ENCODE data around the gene MIB1.
"Not testable (repeated sequence)": the region's sequence is repeated elsewhere in the genome, so short reads cannot be mapped to it uniquely, and the experiment has no call there.

MIB1 gene

GRCh38 chr18:21743166-21743832 lies 2.7 kb downstream of the MIB1 start:
- no peak for DNase-seq (ENCODE audit: low spot score)

DNA sequence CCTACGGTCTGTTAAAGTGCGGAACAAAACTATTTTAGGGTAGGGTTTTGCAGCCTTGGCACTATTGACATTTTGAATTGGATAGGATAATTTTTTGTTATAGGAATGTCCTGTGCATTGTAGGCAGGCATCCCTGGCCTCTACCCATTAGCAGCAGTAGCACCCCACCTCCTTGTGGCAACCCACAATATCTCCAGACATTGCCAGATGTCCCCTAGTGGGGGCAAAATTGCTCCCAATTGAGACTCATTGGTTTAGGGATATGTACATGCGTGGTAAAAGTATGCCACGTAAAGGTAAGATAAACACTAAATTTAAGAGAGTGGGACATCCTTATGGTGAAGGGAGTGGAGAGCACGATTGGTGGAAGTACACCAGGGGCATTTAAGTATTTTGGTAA lies 4.6 kb downstream of the MIB1 start:
- DNase-seq (ENCODE audit: low spot score): no peak

GRCh38 chr18:21747268-21747667 lies 6.7 kb downstream of the MIB1 start:
- no peak for DNase-seq (ENCODE audit: low spot score)

GRCh38 chr18:21747764-21748693 lies 7.4 kb downstream of the MIB1 start:
- no peak for DNase-seq (ENCODE audit: low spot score)

GRCh38 chr18:21757833-21758232 lies 17.2 kb downstream of the MIB1 start:
- DNase-seq (ENCODE audit: low spot score): no peak

GRCh38 chr18:21759836-21760235 lies 19.2 kb downstream of the MIB1 start:
- no peak for DNase-seq (ENCODE audit: low spot score)

DNA sequence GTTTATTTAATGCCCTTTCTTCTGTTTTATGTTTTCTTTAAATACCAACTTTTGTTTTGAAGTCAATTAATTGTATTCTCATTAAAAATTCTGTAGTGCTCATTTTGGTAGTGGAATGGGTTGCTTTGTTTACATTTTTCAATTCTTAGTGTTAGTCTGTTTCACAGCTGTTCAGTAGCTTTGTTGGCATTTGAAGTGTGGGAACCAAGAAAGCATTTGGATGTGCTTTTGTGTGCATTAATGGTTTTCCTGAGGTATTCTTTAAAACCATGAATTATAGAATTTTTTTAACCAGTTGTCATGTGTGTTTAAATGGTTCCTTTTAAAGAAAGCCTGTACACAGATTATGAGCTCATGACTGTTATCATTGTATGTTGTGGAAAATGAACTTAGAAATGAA lies 19.7 kb downstream of the MIB1 start:
- DNase-seq (ENCODE audit: low spot score): peak; percentile 6

- DNase-seq (ENCODE audit: low spot score): no peak
Observed at GRCh38 chr18:21761471-21762115, 21.0 kb downstream of the MIB1 start.

GRCh38 chr18:21762181-21762772 lies 21.7 kb downstream of the MIB1 start:
- DNase-seq (ENCODE audit: low spot score): no peak

DNA sequence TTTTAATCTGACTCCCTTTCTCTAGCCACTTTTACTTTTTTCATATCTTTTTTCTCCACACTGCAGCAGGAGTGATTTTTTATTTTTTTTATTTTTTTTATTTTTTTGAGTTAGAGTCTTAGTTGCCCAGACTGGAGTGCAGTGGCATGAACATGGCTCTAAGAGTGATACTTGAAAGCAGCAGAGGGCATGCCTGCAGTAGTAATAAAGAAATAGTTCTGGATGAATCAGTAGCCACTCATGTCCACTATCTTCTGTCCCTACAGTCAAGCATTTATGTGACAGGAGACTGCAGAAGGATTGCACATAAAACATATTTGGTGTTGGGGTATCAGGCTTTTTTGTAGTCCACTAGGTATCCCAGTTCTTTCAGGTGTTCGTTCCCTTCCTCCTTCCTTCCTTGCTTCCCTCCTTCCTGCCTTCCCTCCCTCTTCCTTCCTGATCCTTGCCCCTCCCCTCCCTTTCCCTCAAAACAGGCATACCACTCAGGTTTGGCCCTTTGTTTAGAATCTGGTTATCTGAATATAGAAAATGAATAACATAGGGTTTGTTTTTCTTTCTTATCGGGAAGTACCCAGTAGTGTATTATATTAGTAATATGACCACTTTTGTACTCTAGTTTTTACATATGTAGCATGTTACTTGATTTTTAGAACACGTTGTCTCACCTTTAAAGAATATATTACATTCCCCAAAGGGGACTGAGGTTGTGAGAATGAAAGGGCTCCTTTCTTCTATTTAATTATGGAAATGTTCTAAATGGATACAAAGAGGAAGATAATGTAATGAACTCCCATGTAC lies 23.5 kb downstream of the MIB1 start:
- DNase-seq (ENCODE audit: low spot score): no peak

GRCh38 chr18:21769206-21769605 lies 28.6 kb downstream of the MIB1 start:
- no peak for DNase-seq (ENCODE audit: low spot score)

GRCh38 chr18:21774722-21775121 lies 34.1 kb downstream of the MIB1 start:
- DNase-seq (ENCODE audit: low spot score): no peak

- no peak for DNase-seq (ENCODE audit: low spot score)
Observed at GRCh38 chr18:21777814-21778213, 37.2 kb downstream of the MIB1 start.

- DNase-seq (ENCODE audit: low spot score): no peak
Observed at GRCh38 chr18:21786526-21786925, 45.9 kb downstream of the MIB1 start.

DNA sequence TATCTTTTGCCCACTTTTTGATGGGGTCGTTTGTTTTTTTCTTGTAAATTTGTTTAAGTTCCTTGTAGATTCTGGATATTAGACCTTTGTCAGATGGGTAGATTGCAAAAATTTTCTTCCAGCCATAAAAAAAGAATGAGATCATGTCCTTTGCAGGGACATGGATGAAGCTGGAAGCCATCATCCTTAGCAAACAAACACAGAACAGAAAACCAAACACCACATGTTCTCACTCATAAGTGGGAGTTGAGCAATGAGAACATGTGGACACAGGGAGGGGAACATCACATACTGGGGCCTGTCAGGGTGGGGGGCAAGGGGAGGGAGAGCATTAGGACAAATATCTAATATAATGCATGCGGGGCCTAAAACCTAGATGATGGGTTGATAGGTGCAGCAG lies 55.5 kb downstream of the MIB1 start:
- not testable (repeated sequence) for DNase-seq (ENCODE audit: low spot score)

- DNase-seq (ENCODE audit: low spot score): no peak
Observed at GRCh38 chr18:21798126-21798525, 57.5 kb downstream of the MIB1 start.

DNA sequence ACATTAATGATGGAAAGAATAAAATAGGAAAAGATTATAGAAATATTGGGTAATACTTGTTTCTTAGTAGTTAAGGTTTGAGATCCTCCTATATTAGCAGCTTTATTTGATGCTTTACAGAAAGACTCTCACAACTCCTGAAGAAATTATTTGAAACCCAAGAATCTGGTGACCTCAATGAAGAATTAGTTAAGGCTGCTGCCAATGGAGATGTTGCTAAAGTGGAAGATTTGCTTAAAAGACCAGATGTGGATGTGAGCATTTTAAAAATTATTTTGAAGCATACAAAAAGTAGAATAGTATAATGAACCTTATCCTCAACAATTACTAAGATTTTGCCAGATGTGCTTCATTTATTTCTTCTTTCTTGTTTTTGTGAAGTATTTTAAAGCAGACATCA lies 59.1 kb downstream of the MIB1 start:
- no peak for DNase-seq (ENCODE audit: low spot score)

DNA sequence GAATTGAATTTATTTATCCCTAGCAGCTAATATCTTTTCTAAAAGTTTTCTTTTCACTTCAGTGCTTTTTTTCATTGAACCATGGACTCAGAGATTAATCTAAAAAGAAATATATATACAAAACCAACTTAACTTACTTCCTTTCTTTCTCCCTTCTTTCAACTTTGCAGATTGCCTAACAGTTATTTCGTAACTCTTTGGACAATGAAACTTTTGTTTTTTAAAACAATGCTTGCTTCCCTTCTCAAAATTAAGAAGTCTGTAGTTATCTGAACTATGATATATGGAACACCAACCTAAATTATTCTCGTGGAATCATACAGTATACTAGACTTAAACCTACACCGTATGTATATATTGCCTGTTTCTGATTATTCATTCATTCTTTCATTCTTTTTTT lies 62.9 kb downstream of the MIB1 start:
- peak; percentile 34 for DNase-seq (ENCODE audit: low spot score)

GRCh38 chr18:21805771-21806366 lies 65.3 kb downstream of the MIB1 start:
- no peak for DNase-seq (ENCODE audit: low spot score)

DNA sequence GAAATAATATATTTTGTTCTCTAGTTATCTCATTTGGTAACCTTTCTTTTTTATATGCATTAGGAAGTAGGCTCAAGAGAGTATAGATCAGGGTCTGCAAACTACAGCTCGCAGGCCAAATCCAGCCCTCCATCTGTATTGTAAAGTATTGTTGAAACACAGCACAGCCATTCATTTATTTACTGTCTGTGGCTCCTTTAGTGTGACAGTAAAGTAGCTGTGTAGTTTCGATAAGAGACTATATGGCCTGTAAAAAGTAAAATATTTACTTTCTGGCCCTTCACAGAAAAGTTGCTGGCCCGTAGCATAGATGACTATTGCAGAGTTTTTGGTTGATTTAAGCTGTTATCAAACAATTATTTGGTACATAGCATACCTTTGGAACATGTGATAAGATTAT lies 67.6 kb downstream of the MIB1 start:
- no peak for DNase-seq (ENCODE audit: low spot score)

DNA sequence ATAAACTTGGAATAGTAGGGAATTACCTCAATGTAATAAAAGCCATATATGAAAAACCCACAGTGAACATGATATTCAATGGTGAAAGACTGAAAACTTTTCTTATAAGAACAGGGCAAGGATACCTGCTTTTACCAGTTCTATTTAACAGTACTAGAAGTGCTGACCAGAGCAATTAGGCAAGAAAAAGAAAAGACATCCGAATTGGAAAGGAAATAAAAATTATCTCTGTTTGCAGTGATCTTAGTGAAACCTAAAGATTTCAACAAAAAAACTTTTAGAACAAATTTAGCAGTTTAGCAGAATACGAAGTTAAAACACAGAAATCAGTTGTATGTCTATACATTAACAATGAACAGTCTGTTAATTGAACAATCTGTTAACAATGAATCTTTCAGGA lies 69.1 kb downstream of the MIB1 start:
- no peak for DNase-seq (ENCODE audit: low spot score)

Data from GM03348 (cell line).